GM23248 (cell line): ENCODE results near the gene SUSD6. TPM values are rescaled to one million over a fixed set of nuclear protein-coding genes. Genes with fewer than 3 reads are reported as not detected.

Experiments
- DNase-seq: peaks from one replicate; pipeline ENCODE4 v3.0.0-alpha.2; 2015
- H2AFZ ChIP-seq: fragments of 200-600 bp; sonication (generic); 2 replicates; pipeline ENCODE4 v1.6.1; 2016; ENCODE audit warnings: antibody characterized with exemption
- H3F3A ChIP-seq: fragments of 200-600 bp; sonication (generic); 2 replicates; pipeline ENCODE4 v1.6.1; 2016; ENCODE audit warnings: mild to moderate bottlenecking, antibody characterized with exemption, mixed run types; ENCODE audit not compliant: insufficient read depth
- H3K27ac ChIP-seq: fragments of 200-600 bp; sonication (generic); 2 replicates; pipeline ENCODE4 v1.5.1; 2016; ENCODE audit warnings: mild to moderate bottlenecking
- H3K27me3 ChIP-seq: fragments of 200-600 bp; sonication (generic); replicated peaks from 2 replicates; pipeline ENCODE4 v1.6.1; 2016; ENCODE audit warnings: mild to moderate bottlenecking; ENCODE audit not compliant: insufficient read depth
- H3K36me3 ChIP-seq: fragments of 200-600 bp; sonication (generic); 2 replicates; pipeline ENCODE4 v1.6.1; 2016; ENCODE audit warnings: low read depth, mild to moderate bottlenecking
- H3K4me1 ChIP-seq: fragments of 200-600 bp; sonication (generic); 2 replicates; pipeline ENCODE4 v1.6.1; 2016; ENCODE audit warnings: mild to moderate bottlenecking; ENCODE audit not compliant: insufficient read depth
- H3K4me2 ChIP-seq: fragments of 200-600 bp; sonication (generic); one replicate; pipeline ENCODE4 v1.6.1; 2016; ENCODE audit warnings: mild to moderate bottlenecking; ENCODE audit not compliant: unreplicated experiment
- H3K4me3 ChIP-seq: fragments of 200-600 bp; sonication (generic); 2 replicates; pipeline ENCODE4 v1.5.1; 2016; ENCODE audit warnings: mild to moderate bottlenecking
- H3K79me2 ChIP-seq: fragments of 200-600 bp; sonication (generic); 2 replicates; pipeline ENCODE4 v1.6.1; 2016; ENCODE audit warnings: mild to moderate bottlenecking; ENCODE audit not compliant: insufficient read depth
- H3K9ac ChIP-seq: fragments of 200-600 bp; sonication (generic); 2 replicates; pipeline ENCODE4 v1.6.1; 2016; ENCODE audit warnings: mild to moderate bottlenecking
- H3K9me2 ChIP-seq: fragments of 200-600 bp; sonication (generic); 2 replicates; pipeline ENCODE4 v1.6.1; 2016; ENCODE audit warnings: mixed run types, mild to moderate bottlenecking, moderate library complexity; ENCODE audit not compliant: insufficient read depth
- H3K9me3 ChIP-seq: fragments of 200-600 bp; sonication (generic); one replicate; pipeline ENCODE4 v1.6.1; 2017; ENCODE audit warnings: low read depth
- H4K20me1 ChIP-seq: fragments of 200-600 bp; sonication (generic); 2 replicates; pipeline ENCODE4 v1.6.0; 2016; ENCODE audit not compliant: insufficient read depth
- EZH2 ChIP-seq: fragments of 200-600 bp; sonication (generic); IDR thresholded peaks from 2 replicates; pipeline ENCODE4 v1.6.1; 2018; ENCODE audit warnings: antibody characterized with exemption, mild to moderate bottlenecking; ENCODE audit not compliant: insufficient read depth, poor library complexity, severe bottlenecking
- EZH2phosphoT487 ChIP-seq: fragments of 200-600 bp; sonication (generic); IDR thresholded peaks from 2 replicates; pipeline ENCODE4 v1.6.1; 2018; ENCODE audit warnings: antibody characterized with exemption, moderate library complexity, mild to moderate bottlenecking, low read depth; ENCODE audit not compliant: insufficient read depth
- WGBS, 2 experiments: methylation state at CpG; one replicate each; pipeline ENCODE4 v1.1.6; 2015 to 2017; ENCODE audit warnings: low lambda C conversion rate in 2 of 2, low coverage in 1 of 2; ENCODE audit errors: missing lambda C conversion rate in 2 of 2; 5-methylcytosine and 5-hydroxymethylcytosine counted together
- in situ Hi-C: fragments of 300-500 bp; cut with MboI; formaldehyde crosslinking; loops from 2 replicates; pipeline ENCODE4 v1.15.0; 2020
- polyA plus RNA-seq: library from polyadenylated mRNA; unstranded; fragments of >200 nt; fragmentation: Nextera tagmentation; extraction: Ambion mirVana; gene quantifications from 2 replicates; pipeline ENCODE4 v1.2.1, GENCODE V29; 2016
- total RNA-seq: library from RNA; depleted of rRNA; stranded (reverse); fragments of >200 nt; shearing (Covaris generic); gene quantifications from 2 replicates; pipeline ENCODE4 v1.2.3, GENCODE V29; 2014

SUSD6 gene
- total and polyA plus RNA-seq, 2 experiments from 2014 or later, result 12.2 to 24.1 TPM

DNA sequence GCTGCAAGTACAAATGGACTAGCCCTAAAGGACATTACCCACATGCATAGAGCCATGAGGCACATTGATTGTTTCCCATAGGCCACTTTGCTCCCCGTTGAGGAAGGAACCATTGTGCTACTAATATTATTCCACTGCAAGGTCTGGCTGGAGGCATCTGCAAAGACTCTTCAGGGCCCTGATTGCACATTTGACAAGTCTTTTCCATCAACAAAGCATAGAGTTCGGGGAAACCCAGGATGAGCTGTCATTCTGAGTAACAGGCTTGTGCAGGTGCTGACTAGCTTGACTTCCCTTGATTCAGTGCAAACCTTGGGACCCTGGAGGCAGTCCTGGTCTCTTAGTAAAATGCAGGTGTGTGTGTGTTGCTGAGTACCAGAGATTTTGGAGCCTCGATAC, 73.8 kb downstream of the SUSD6 start:
- H3K4me2 ChIP-seq, result no peak overlapping the region
- no peaks in the 10 kb centered on the region for H3K36me3 ChIP-seq
- 72 to 73% methylated on average over 3 of the region's 3 CpGs for WGBS, 2 experiments
- peaks cover 9% of the 10 kb centered on the region; the same call in 1 of the 2 replicates for H4K20me1 ChIP-seq
- TF ChIP-seq EZH2phosphoT487 (no peak), EZH2 (no peak)
- no peaks in the 10 kb centered on the region for H3K9me2 ChIP-seq
- H3K9ac ChIP-seq, result no peak overlapping the region
- in situ Hi-C loops, result no loop called here
- no peak overlapping the region for H3K4me3 ChIP-seq
- H3K9me3 ChIP-seq, result no peaks in the 10 kb centered on the region
- H3K27me3 ChIP-seq, result no peaks in the 10 kb centered on the region
- H3K27ac ChIP-seq, result no peak overlapping the region
- peak; percentile 43 for DNase-seq
- H2AFZ ChIP-seq, result no peak overlapping the region
- no peaks in the 10 kb centered on the region; the same call in 1 of the 2 replicates for H3F3A ChIP-seq
- peaks cover 97% of the 10 kb centered on the region for H3K79me2 ChIP-seq
- H3K4me1 ChIP-seq, result peaks cover 20% of the 10 kb centered on the region

DNA sequence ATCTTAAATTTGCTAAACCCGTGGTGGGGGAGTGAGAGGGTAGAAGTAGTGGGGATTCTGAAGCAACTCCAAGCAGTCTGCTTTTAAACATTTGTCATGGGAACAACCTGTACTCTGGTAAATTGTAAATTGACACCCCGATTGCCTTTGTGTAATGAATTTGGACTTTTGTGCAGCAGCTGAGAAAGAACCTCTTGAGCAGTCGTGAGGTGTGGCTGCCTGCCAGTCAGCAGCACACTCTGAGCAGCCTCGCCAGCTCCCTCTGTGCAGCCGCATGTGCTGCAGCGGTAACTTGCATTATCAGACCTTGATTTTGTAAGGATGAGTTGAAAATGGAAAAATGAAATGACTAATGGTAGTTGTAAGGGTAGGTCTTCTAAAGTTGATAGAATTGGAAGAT, 74.3 kb downstream of the SUSD6 start:
- no peaks in the 10 kb centered on the region; the same call in 1 of the 2 replicates for H3F3A ChIP-seq
- DNase-seq, result peak; percentile 66
- no peak for TF ChIP-seq EZH2phosphoT487
- no peak for TF ChIP-seq EZH2
- peaks cover 8% of the 10 kb centered on the region; the same call in 1 of the 2 replicates for H4K20me1 ChIP-seq
- no peak overlapping the region for H3K9ac ChIP-seq
- no peaks in the 10 kb centered on the region for H3K36me3 ChIP-seq
- 18 to 20% methylated on average over 6 of the region's 6 CpGs for WGBS, 2 experiments
- H3K27me3 ChIP-seq, result no peaks in the 10 kb centered on the region
- peaks cover 20% of the 10 kb centered on the region for H3K4me1 ChIP-seq
- no peaks in the 10 kb centered on the region for H3K9me2 ChIP-seq
- H3K4me2 ChIP-seq, result no peak overlapping the region
- no peak overlapping the region for H2AFZ ChIP-seq
- in situ Hi-C loops, result no loop called here
- H3K79me2 ChIP-seq, result peaks cover 97% of the 10 kb centered on the region
- no peaks in the 10 kb centered on the region for H3K9me3 ChIP-seq
- no peak overlapping the region for H3K4me3 ChIP-seq
- H3K27ac ChIP-seq, result no peak overlapping the region

DNA sequence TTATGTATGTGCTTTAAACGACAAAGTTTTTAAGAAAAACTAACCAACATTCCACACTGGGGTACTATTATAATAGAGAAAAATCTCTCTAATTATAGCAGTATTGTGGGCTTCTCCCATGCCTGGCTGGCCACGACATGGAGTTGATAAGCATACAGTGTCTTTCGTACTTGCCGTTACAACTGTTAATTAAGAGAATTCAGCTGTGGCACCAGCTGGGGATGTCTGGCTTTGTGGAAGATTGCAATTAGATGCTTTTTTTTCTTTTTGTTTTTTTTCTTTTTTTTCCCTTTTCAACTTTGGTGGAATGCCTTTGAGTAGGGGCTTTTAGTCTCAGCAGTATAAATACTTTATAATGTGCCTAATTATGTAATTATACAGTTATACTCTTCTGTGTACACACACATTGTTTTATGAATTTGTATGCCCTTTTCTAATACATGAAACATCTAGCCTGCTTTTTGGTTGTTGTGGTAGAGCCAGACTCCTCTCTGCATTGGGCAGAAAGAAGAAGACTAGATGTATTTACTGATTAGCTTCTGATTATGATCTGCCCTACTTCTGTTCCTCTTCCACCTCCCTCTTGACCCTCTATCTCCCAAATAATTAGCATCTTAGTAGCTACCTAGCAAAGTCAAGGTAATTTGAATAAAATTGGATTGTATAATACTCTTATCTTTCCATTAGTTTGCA, 76.4 kb downstream of the SUSD6 start:
- in situ Hi-C loops, result no loop called here
- peaks cover 98% of the 10 kb centered on the region for H3K79me2 ChIP-seq
- H3K36me3 ChIP-seq, result no peaks in the 10 kb centered on the region
- no peak overlapping the region for H3K4me2 ChIP-seq
- no peak overlapping the region for H3K27ac ChIP-seq
- H3K9me2 ChIP-seq, result no peaks in the 10 kb centered on the region
- H3K27me3 ChIP-seq, result no peaks in the 10 kb centered on the region
- H3F3A ChIP-seq, result no peaks in the 10 kb centered on the region; the same call in 1 of the 2 replicates
- 86 to 91% methylated on average over 4 of the region's 4 CpGs for WGBS, 2 experiments
- no peak overlapping the region for H3K4me3 ChIP-seq
- no peak for DNase-seq
- peaks cover 19% of the 10 kb centered on the region for H3K4me1 ChIP-seq
- H2AFZ ChIP-seq, result no peak overlapping the region
- no peaks in the 10 kb centered on the region for H3K9me3 ChIP-seq
- TF ChIP-seq EZH2 (no peak), EZH2phosphoT487 (no peak)
- no peak overlapping the region for H3K9ac ChIP-seq
- peaks cover 5% of the 10 kb centered on the region; the same call in 1 of the 2 replicates for H4K20me1 ChIP-seq

DNA sequence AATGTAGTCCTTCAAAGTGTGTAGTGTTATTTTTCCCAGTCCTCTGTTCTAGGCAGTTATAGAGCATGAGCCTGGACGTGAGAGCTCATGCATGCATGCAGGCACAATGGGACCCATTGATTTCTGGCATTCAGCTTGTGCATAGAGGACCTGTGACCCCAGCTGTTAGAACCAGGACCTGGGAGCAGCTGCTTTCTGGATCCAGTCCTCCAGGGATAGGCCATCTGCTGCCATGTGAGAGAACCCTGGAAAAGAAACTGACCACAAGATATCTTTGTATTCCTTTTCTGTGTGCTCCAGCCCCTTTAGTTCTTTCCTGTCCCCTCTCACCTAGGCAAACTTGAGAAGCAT, 76.9 kb downstream of the SUSD6 start:
- TF ChIP-seq EZH2, result no peak
- no peak for TF ChIP-seq EZH2phosphoT487
- H2AFZ ChIP-seq, result no peak overlapping the region
- H3K36me3 ChIP-seq, result no peaks in the 10 kb centered on the region
- H3F3A ChIP-seq, result no peaks in the 10 kb centered on the region; the same call in 1 of the 2 replicates
- WGBS, 2 experiments, result 96 to 100% methylated on average over 1 of the region's 1 CpG
- no peak overlapping the region for H3K27ac ChIP-seq
- H4K20me1 ChIP-seq, result peaks cover 5% of the 10 kb centered on the region; the same call in 1 of the 2 replicates
- H3K9ac ChIP-seq, result no peak overlapping the region
- H3K9me3 ChIP-seq, result no peaks in the 10 kb centered on the region
- peaks cover 98% of the 10 kb centered on the region for H3K79me2 ChIP-seq
- in situ Hi-C loops, result no loop called here
- no peaks in the 10 kb centered on the region for H3K9me2 ChIP-seq
- no peak overlapping the region for H3K4me2 ChIP-seq
- DNase-seq, result no peak
- H3K4me1 ChIP-seq, result peaks cover 14% of the 10 kb centered on the region; the same call in 1 of the 2 replicates
- no peak overlapping the region for H3K4me3 ChIP-seq
- H3K27me3 ChIP-seq, result no peaks in the 10 kb centered on the region
